HUES48 (cell line): ENCODE measurements around the gene UROS.

Experiments used
- H3K27ac ChIP-seq: one replicate; pipeline ENCODE4 v1.7.0; 2013; ENCODE audit warnings: low read depth, low read length, inconsistent platforms
- H3K27me3 ChIP-seq: 2 replicates; pipeline ENCODE4 v1.6.1; 2013; ENCODE audit warnings: mild to moderate bottlenecking, low read length; ENCODE audit not compliant: control insufficient read depth, insufficient read depth
- H3K36me3 ChIP-seq: 2 replicates; pipeline ENCODE4 v1.6.1; 2013; ENCODE audit warnings: low read length; ENCODE audit not compliant: control insufficient read depth, insufficient read depth
- H3K4me1 ChIP-seq: 2 replicates; pipeline ENCODE4 v1.6.1; 2013; ENCODE audit warnings: mild to moderate bottlenecking, low read length; ENCODE audit not compliant: control insufficient read depth, insufficient read depth
- H3K4me3 ChIP-seq: 2 replicates; pipeline ENCODE4 v1.5.1; 2013; ENCODE audit warnings: mild to moderate bottlenecking, low read depth, low read length
- H3K9ac ChIP-seq: 2 replicates; pipeline ENCODE4 v1.6.1; 2013; ENCODE audit warnings: mild to moderate bottlenecking, low read depth, low read length, moderate library complexity
- H3K9me3 ChIP-seq: 2 replicates; pipeline ENCODE4 v1.6.1; 2013; ENCODE audit warnings: low read length; ENCODE audit not compliant: control insufficient read depth, insufficient read depth

Gene UROS

DNA sequence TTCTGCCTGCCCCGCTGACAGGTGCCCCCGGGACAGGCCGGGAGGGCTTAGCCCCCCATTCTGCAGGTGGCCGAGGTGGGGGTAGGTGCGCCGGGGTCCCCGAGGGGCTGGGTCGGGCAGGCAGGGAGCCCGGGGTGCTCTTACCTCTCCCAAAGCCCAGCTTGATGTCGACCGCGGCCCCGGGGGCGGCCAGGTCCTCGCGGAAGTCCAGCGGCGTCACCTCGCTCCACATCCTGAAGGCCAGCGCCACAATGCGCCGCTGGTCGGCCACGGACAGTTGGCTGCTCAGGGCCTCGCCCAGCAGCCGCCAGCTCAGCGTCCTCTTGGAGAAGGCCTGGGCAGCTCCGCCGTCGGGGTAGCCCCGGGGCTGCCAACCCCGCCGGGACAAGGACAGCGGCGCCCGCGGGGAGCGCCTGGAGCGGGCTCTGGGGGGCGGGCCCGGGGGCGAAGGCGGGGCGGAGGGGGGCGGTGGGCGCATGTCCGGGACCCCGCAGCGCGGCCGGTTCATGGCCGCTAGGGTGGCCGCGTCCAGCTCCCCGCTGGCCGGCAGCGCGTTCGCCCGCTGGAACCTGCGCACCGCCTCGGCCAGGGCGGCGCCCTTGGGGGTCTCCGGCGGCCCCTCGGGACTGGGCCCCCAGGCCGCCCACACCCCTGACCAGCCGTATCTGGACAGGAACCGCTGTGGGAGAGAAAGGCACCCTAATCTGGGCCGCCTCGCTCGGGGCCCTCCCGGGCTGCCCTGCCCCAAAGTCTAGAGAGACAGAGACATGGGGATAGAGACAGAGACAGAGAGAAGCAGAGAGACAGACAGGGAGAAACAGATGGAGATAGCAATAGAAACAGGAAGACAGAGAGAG lies 49.1 kb downstream of the UROS start:
- no peaks in the 10 kb centered on the region for H3K36me3 ChIP-seq
- no peaks in the 10 kb centered on the region for H3K27me3 ChIP-seq
- no peaks in the 10 kb centered on the region for H3K9me3 ChIP-seq
- no peaks in the 10 kb centered on the region for H3K4me1 ChIP-seq
- H3K27ac ChIP-seq: no peak overlapping the region
- H3K9ac ChIP-seq: no peak overlapping the region
- no peak overlapping the region for H3K4me3 ChIP-seq

GRCh38 chr10:125772864-125773180 lies 50.2 kb downstream of the UROS start:
- Histone ChIP-seq H3K4me1 (no peaks in the 10 kb centered on the region), H3K9me3 (no peaks in the 10 kb centered on the region), H3K9ac (no peak overlapping the region), H3K27me3 (no peaks in the 10 kb centered on the region), H3K36me3 (no peaks in the 10 kb centered on the region), H3K27ac (no peak overlapping the region), H3K4me3 (no peak overlapping the region)

GRCh38 chr10:125772112-125772863 lies 50.8 kb downstream of the UROS start:
- Histone ChIP-seq H3K9me3 (no peaks in the 10 kb centered on the region), H3K27ac (no peak overlapping the region), H3K36me3 (no peaks in the 10 kb centered on the region), H3K27me3 (no peaks in the 10 kb centered on the region), H3K4me3 (no peak overlapping the region), H3K4me1 (no peaks in the 10 kb centered on the region), H3K9ac (no peak overlapping the region)

DNA sequence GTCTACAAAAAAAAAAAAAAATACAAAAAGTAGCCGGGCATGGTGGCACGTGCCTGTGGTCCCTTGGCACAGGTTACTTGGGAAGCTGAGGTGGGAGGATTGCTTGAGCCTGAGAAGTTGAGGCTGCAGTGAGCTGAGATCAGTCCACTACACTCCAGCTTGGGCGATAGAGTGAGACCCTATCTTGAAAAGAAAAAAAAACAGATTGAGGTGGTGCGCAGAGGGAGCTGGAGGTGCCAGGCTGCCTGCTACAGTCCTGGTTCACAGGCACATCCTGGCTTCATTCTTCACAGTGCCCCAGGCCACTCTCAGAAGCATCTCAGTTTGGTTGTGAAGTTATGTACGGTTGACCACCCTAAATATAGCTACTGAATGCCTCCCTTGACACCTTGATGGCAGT lies 52.2 kb downstream of the UROS start:
- Histone ChIP-seq H3K36me3 (peaks cover 8% of the 10 kb centered on the region), H3K9ac (no peak overlapping the region), H3K27ac (no peak overlapping the region), H3K27me3 (no peaks in the 10 kb centered on the region), H3K4me3 (no peak overlapping the region), H3K9me3 (no peaks in the 10 kb centered on the region), H3K4me1 (no peaks in the 10 kb centered on the region)

DNA sequence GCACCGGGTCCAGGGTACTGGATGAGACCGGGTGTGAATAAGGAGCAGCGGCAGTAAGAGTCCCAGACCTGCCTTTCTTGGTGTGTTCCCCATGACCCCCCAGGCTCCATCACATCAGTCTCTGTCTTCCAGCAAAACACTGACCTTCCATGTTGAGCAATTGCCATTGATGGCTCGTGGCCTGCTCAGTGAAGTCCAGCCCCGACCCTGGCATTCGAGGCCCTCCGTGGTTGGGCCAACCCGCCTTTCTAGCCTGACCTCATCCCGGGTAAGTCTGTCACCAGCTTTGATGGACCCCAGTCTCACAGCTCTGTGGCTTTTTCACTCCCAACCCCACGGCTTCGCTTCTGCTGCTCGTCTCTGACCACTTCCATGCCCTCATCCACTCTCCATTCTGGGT lies 53.9 kb downstream of the UROS start:
- no peak overlapping the region for H3K27ac ChIP-seq
- peaks cover 25% of the 10 kb centered on the region for H3K36me3 ChIP-seq
- H3K9ac ChIP-seq: no peak overlapping the region
- H3K4me1 ChIP-seq: no peaks in the 10 kb centered on the region
- H3K9me3 ChIP-seq: no peaks in the 10 kb centered on the region
- H3K4me3 ChIP-seq: no peak overlapping the region
- H3K27me3 ChIP-seq: no peaks in the 10 kb centered on the region

DNA sequence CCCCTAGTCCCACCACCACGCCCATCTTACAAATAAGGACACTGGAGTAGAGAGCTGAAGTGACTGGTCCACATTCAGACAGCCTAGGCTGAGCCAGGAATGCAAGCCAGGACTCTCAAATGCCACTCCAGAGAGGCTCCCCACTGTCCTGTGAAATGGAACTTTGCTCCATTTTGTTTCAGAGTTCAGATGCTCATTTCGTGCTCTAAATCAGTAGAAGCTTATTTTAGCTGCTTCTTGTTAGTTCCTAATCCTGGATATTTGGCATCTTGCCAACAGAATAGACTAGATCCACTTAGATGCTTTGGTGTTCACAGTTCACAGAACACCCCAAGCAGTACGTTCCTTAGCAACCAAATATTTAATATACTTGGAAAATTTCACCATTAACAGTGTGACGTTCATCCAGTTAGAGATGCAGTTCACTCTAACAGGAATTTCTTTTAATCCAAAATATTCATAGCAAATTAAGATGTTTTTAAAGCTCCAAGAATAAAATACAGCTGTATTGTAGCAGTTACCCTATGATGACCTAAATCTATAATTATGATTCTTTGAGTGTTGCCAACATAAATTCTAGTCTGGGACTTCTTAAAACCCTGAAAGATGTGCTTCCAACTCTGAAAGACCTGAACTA lies 54.7 kb downstream of the UROS start:
- Histone ChIP-seq H3K27ac (no peak overlapping the region), H3K9me3 (no peaks in the 10 kb centered on the region), H3K36me3 (peaks cover 33% of the 10 kb centered on the region), H3K27me3 (no peaks in the 10 kb centered on the region), H3K4me1 (no peaks in the 10 kb centered on the region), H3K4me3 (no peak overlapping the region), H3K9ac (no peak overlapping the region)

GRCh38 chr10:125766511-125766910 lies 56.5 kb downstream of the UROS start:
- H3K4me1 ChIP-seq: peaks cover 7% of the 10 kb centered on the region
- peaks cover 42% of the 10 kb centered on the region for H3K36me3 ChIP-seq
- H3K27me3 ChIP-seq: no peaks in the 10 kb centered on the region
- H3K9ac ChIP-seq: no peak overlapping the region
- H3K27ac ChIP-seq: no peak overlapping the region
- no peaks in the 10 kb centered on the region for H3K9me3 ChIP-seq
- no peak overlapping the region for H3K4me3 ChIP-seq

GRCh38 chr10:125765835-125766234 lies 57.2 kb downstream of the UROS start:
- no peak overlapping the region for H3K4me3 ChIP-seq
- peaks cover 7% of the 10 kb centered on the region for H3K4me1 ChIP-seq
- H3K36me3 ChIP-seq: peaks cover 47% of the 10 kb centered on the region
- no peaks in the 10 kb centered on the region for H3K9me3 ChIP-seq
- no peaks in the 10 kb centered on the region for H3K27me3 ChIP-seq
- H3K9ac ChIP-seq: no peak overlapping the region
- no peak overlapping the region for H3K27ac ChIP-seq

- Histone ChIP-seq H3K36me3 (peaks cover 72% of the 10 kb centered on the region), H3K27me3 (no peaks in the 10 kb centered on the region), H3K9ac (no peak overlapping the region), H3K4me3 (no peak overlapping the region), H3K9me3 (no peaks in the 10 kb centered on the region), H3K27ac (peak overlapping the region; percentile 49), H3K4me1 (peaks cover 7% of the 10 kb centered on the region)
These were observed 60.1 kb downstream of the UROS start for GRCh38 chr10:125762692-125763648.

GRCh38 chr10:125761961-125762360 lies 61.1 kb downstream of the UROS start:
- Histone ChIP-seq H3K4me1 (peaks cover 7% of the 10 kb centered on the region), H3K9ac (no peak overlapping the region), H3K27ac (peak overlapping the region; percentile 58), H3K4me3 (no peak overlapping the region), H3K36me3 (peaks cover 82% of the 10 kb centered on the region), H3K9me3 (no peaks in the 10 kb centered on the region), H3K27me3 (no peaks in the 10 kb centered on the region)
